ENCODE measurements around the gene CDC73.

The CDC73 gene

DNA sequence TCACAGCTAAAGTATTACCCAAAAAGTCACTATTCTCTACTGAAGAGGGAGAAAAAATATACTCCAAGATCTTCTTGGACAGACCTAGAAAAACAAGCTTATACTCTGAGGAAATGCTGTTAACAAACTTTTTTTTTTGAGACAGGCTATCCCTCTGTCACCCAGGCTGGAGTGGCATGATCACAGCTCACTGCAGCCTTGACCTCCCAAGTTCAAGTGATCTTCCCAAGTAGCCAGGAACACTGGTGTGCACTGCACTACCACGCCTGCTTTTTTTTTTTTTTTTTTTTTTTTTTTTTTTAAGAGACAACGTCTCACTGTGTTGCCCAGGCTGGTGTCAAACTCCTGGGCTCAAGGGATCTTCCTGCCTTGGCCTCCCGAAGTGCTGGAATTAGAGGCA lies 33.9 kb upstream of the CDC73 start:
- no peak overlapping the region for H3K4me3 ChIP-seq (ENCODE audit: low read depth, low read length)
- TF ChIP-seq CTCF (IDR thresholded peaks at IDR 0.05; ENCODE audit: borderline replicate concordance, insufficient read depth, low read depth, low read length), result no peak

DNA sequence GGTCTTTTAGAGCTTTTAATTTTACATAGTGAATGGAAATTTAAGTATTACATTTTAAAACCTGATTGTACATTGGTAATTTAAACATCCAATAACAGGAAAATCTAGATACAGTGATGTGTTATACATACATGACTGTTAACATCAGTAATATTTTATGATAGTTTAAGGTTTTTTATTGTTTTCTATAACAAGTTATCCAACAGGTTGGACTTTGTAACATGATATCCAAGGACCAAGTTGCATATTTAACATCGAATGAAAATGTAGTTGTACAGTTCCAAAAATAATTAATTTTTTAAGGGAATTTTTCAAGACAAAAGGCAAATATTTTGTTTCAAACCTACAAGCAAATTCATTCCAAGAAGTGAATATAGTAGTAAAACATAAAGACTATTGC lies 31.0 kb upstream of the CDC73 start:
- H3K4me3 ChIP-seq (ENCODE audit: low read depth, low read length), result no peak overlapping the region
- TF ChIP-seq CTCF (IDR thresholded peaks at IDR 0.05; ENCODE audit: borderline replicate concordance, insufficient read depth, low read depth, low read length), result no peak

- no peak overlapping the region for H3K4me3 ChIP-seq (ENCODE audit: low read depth, low read length)
- TF ChIP-seq CTCF (IDR thresholded peaks at IDR 0.05; ENCODE audit: borderline replicate concordance, insufficient read depth, low read depth, low read length), result no peak
Measured at GRCh38 chr1:193094112-193094511, 27.7 kb upstream of the CDC73 start.

DNA sequence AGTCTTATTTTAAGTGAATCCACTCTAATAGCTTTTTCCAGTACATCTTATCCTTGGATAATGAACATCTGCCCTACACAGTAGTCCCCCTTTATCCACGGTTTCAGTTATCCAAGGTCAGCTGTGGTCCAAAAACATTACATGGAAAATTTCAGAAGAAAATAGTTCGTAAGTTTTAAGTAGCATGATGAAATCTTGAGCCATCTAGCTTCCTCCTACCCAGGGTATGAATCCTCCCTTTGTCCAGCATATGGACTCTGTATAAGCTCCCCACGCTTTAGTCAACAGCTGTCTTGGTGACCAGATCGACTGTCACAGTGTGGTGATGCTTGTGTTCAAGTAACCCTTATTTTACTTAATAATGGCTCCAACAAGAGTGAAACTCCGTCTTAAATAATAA lies 19.2 kb upstream of the CDC73 start:
- no peak overlapping the region for H3K4me3 ChIP-seq (ENCODE audit: low read depth, low read length)
- no peak for TF ChIP-seq CTCF (IDR thresholded peaks at IDR 0.05; ENCODE audit: borderline replicate concordance, insufficient read depth, low read depth, low read length)

DNA sequence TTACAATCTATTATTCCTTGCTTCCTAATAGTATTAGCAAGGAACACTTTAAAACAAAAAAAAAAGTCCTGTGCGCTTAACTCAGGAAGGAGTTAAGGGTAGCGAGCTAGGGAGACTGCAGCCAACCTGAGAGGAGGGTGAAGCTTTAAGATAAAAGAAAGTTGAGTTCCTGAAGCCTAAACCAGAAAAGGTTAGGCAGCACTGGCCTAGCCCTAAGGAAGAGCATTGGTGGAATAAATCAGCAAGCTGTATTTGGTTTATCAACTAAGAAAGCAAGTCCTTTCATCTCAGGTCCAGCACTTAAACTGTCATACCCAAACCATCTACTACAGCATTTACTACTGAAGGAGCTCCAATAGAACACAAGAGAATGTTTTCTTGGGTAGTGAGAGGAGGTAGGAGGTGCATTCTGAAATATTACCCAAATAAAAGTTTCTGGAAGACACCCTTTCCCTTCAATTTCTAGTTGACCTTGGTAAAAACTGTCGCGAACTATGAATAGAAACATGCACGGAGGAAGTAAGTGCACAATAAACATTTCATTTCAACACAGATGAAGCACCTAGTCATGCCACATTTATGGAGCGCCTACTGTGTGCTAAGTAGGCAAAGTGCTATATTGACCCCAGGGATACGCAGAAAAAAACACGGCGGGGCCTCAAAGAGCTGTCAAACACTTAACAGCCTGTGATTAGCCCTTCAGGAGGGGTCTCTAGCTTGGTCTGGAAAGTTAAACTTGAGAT lies 17.9 kb upstream of the CDC73 start:
- no peak for TF ChIP-seq CTCF (IDR thresholded peaks at IDR 0.05; ENCODE audit: borderline replicate concordance, insufficient read depth, low read depth, low read length)
- H3K4me3 ChIP-seq (ENCODE audit: low read depth, low read length), result peak overlapping the region; percentile 82

DNA sequence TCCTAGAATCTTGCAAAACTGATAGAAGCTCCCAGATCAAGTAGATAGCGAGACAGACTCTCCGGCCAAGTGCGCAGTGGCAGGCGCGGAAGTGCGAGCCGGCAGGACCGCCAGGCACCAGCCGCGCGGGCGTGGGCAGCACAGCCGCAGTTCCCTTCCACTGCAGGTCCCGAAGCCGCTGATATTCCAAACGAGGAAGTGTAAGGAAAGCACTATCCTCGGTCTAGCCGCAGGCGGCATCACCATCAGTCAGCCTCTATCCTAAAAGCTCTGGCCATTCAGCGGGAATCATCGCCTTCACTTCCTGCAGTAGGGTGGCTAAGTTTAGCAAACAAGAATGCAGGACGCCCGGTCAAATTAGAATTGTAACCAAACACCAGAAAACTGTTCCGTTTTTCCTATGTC lies 17.3 kb upstream of the CDC73 start:
- no peak for TF ChIP-seq CTCF (IDR thresholded peaks at IDR 0.05; ENCODE audit: borderline replicate concordance, insufficient read depth, low read depth, low read length)
- H3K4me3 ChIP-seq (ENCODE audit: low read depth, low read length), result peak overlapping the region; percentile 82

Measured in GM12875 (cell line).